ENCODE measurements around the gene AP1S1. TPM values are rescaled to one million over a fixed set of nuclear protein-coding genes. Genes with fewer than 3 reads are reported as not detected.

AP1S1 gene
- total and polyA plus RNA-seq, 2 of the 13 experiments (the other 11 are each of a cell fraction or from before 2014, with no cell fraction given): 57.5 to 68.1 TPM

GRCh38 chr7:101138213-101138870 is 15.9 kb upstream of the AP1S1 start (continued):
- TF ChIP-seq ARID4A (CRISPR knock-in tag; IDR thresholded peaks at IDR 0.05; ENCODE audit: borderline replicate concordance) (peak; percentile 41; the same call in 1 of the 2 replicates), ARNTL (CRISPR knock-in tag; IDR thresholded peaks at IDR 0.05) (peak; percentile 95), FLYWCH1 (CRISPR knock-in tag; IDR thresholded peaks at IDR 0.05) (no peak), FOXK1 (CRISPR knock-in tag; IDR thresholded peaks at IDR 0.05; ENCODE audit: borderline replicate concordance, low read depth) (0 out of 2 replicates have a peak, but pooled peaks have one; percentile 15), ZNF33A (CRISPR knock-in tag; IDR thresholded peaks at IDR 0.05; ENCODE audit: borderline replicate concordance) (peak; percentile 55; the same call in 1 of the 2 replicates), MLX (CRISPR knock-in tag; IDR thresholded peaks at IDR 0.05) (0 out of 2 replicates have a peak, but pooled peaks have one; percentile 76), KLF11 (CRISPR knock-in tag; IDR thresholded peaks at IDR 0.05) (0 out of 2 replicates have a peak, but pooled peaks have one; percentile 50), ZNF225 (CRISPR knock-in tag; IDR thresholded peaks at IDR 0.05) (no peak), FOXA1 (IDR thresholded peaks at IDR 0.05) (no peak), FOXA1 (CRISPR knock-in tag; IDR thresholded peaks at IDR 0.05) (0 out of 2 replicates have a peak, but pooled peaks have one; percentile 9), KAT7 (CRISPR knock-in tag; IDR thresholded peaks at IDR 0.05; ENCODE audit: borderline replicate concordance) (no peak), ATF1 (CRISPR knock-in tag; IDR thresholded peaks at IDR 0.05) (0 out of 2 replicates have a peak, but pooled peaks have one; percentile 33), ZNF678 (CRISPR knock-in tag; IDR thresholded peaks at IDR 0.05) (0 out of 2 replicates have a peak, but pooled peaks have one; percentile 44), SPEN (CRISPR knock-in tag; IDR thresholded peaks at IDR 0.05; ENCODE audit: low read depth) (peak; percentile 15; the same call in 1 of the 2 replicates), ZNF670 (CRISPR knock-in tag; IDR thresholded peaks at IDR 0.05; ENCODE audit: borderline replicate concordance) (no peak; the same call in 1 of the 2 replicates), ZNF432 (CRISPR knock-in tag; IDR thresholded peaks at IDR 0.05; ENCODE audit: borderline replicate concordance) (no peak), TEAD3 (CRISPR knock-in tag; optimal IDR thresholded peaks at IDR 0.05; ENCODE audit: borderline replicate concordance) (peak; percentile 46), MED1 (CRISPR knock-in tag; IDR thresholded peaks at IDR 0.05) (peak; percentile 65), ZNF550 (CRISPR knock-in tag; IDR thresholded peaks at IDR 0.05; ENCODE audit: borderline replicate concordance) (0 out of 2 replicates have a peak, but pooled peaks have one; percentile 48), GABPA (IDR thresholded peaks at IDR 0.05; ENCODE audit: low read depth, low read length) (no peak; the same call in 1 of the 2 replicates), GABPA (CRISPR knock-in tag; IDR thresholded peaks at IDR 0.05; ENCODE audit: low read depth) (peak; percentile 86), RXRB (CRISPR knock-in tag; IDR thresholded peaks at IDR 0.05; ENCODE audit: borderline replicate concordance) (peak; percentile 55; the same call in 1 of the 2 replicates), POLR2AphosphoS5 (IDR thresholded peaks at IDR 0.05; ENCODE audit: low read depth, low read length) (peak; percentile 58; the same call in 1 of the 2 replicates), SOX5 (CRISPR knock-in tag; IDR thresholded peaks at IDR 0.05; ENCODE audit: borderline replicate concordance) (peak; percentile 60; the same call in 1 of the 2 replicates), SOX6 (IDR thresholded peaks at IDR 0.05) (no peak), SOX6 (CRISPR knock-in tag; IDR thresholded peaks at IDR 0.05) (peak; percentile 54; the same call in 1 of the 2 replicates), HOXD1 (CRISPR knock-in tag; IDR thresholded peaks at IDR 0.05) (peak; percentile 18; the same call in 1 of the 2 replicates), POLR2G (IDR thresholded peaks at IDR 0.05; ENCODE audit: low read depth, low read length) (peak; percentile 65; the same call in 1 of the 2 replicates), SMAD3 (CRISPR knock-in tag; IDR thresholded peaks at IDR 0.05) (peak; percentile 51; the same call in 1 of the 2 replicates)

Data from HepG2 (cell line).